Upper lobe of right lung (tissue), 1 donor: Measurements from ENCODE around the gene SP4. TPM values are rescaled to one million over a fixed set of nuclear protein-coding genes. Genes with fewer than 3 reads are reported as not detected.

Experiments used
- ATAC-seq: fragments of 200-7000 bp; cut with Tn5 transposase; one replicate; pipeline ENCODE4 v1.9.1; 2020; ENCODE audit warnings: mild to moderate bottlenecking, moderate library complexity
- DNase-seq: peaks from one replicate; pipeline ENCODE4 v3.0.0-alpha.2; 2020
- H3K27ac ChIP-seq: fragments of 200-600 bp; one replicate; pipeline ENCODE4 v1.8.0; 2022
- H3K27me3 ChIP-seq: fragments of 200-600 bp; one replicate; pipeline ENCODE4 v1.8.0; 2022; ENCODE audit warnings: mild to moderate bottlenecking
- H3K36me3 ChIP-seq: fragments of 200-600 bp; one replicate; pipeline ENCODE4 v1.8.0; 2022
- H3K4me1 ChIP-seq: fragments of 200-600 bp; one replicate; pipeline ENCODE4 v1.8.0; 2022
- H3K4me3 ChIP-seq: fragments of 200-600 bp; one replicate; pipeline ENCODE4 v1.8.0; 2022; ENCODE audit warnings: mild to moderate bottlenecking
- H3K9me3 ChIP-seq: fragments of 200-600 bp; one replicate; pipeline ENCODE4 v1.8.0; 2022
- CTCF ChIP-seq: fragments of 200-600 bp; IDR thresholded peaks from one replicate; pipeline ENCODE4 v1.8.0; 2022; ENCODE audit warnings: antibody characterized with exemption
- intact Hi-C: fragments of 100-400 bp; cut with DNase I; formaldehyde crosslinking; loops from one replicate; pipeline ENCODE4 v1.11.0; 2022
- total RNA-seq: library from RNA; stranded (reverse); fragmentation: NEBNext Ultra II Directional; extraction: Animal tissue kit (Norgen Biotek cat#: 25700); gene quantifications from one replicate; pipeline ENCODE4 v1.2.1, GENCODE V29; 2021
- donor health status: DM: no; HTN: yes; CAD: no; lungs with severe emphysema.

The SP4 gene
- total RNA-seq, 1 donor from 2014 or later = 8.2 TPM

GRCh38 chr7:21422751-21423150 lies 5.1 kb upstream of the SP4 start:
- H3K36me3 ChIP-seq = no peaks in the 10 kb centered on the region
- ATAC-seq = no peak
- no peak for TF ChIP-seq CTCF
- no peak for DNase-seq
- peaks cover 8% of the 10 kb centered on the region for H3K4me1 ChIP-seq
- H3K27ac ChIP-seq = no peak overlapping the region
- H3K4me3 ChIP-seq = no peak overlapping the region
- no peaks in the 10 kb centered on the region for H3K9me3 ChIP-seq
- intact Hi-C loops = no loop called here
- H3K27me3 ChIP-seq = no peaks in the 10 kb centered on the region

- H3K4me1 ChIP-seq = peaks cover 13% of the 10 kb centered on the region
- no peak overlapping the region for H3K27ac ChIP-seq
Observed at GRCh38 chr7:21425290-21425689, 2.6 kb upstream of the SP4 start.

GRCh38 chr7:21426286-21427181 lies 1.3 kb upstream of the SP4 start:
- intact Hi-C loops = no loop called here

More at GRCh38 chr7:21425290-21425689, 2.6 kb upstream of the SP4 start:
- ATAC-seq (no peak), DNase-seq (no peak)
- intact Hi-C loops = no loop called here
- no peaks in the 10 kb centered on the region for H3K27me3 ChIP-seq
- H3K9me3 ChIP-seq = no peaks in the 10 kb centered on the region
- TF ChIP-seq CTCF = no peak
- H3K4me3 ChIP-seq = no peak overlapping the region
- peaks cover 4% of the 10 kb centered on the region for H3K36me3 ChIP-seq

GRCh38 chr7:21427182-21427870 lies 557 bp upstream of the SP4 start:
- no peaks in the 10 kb centered on the region for H3K27me3 ChIP-seq
- H3K4me1 ChIP-seq = peaks cover 33% of the 10 kb centered on the region
- DNase-seq (peak; percentile 100), ATAC-seq (peak; percentile 93)
- peak overlapping the region; percentile 93 for H3K4me3 ChIP-seq
- H3K9me3 ChIP-seq = no peaks in the 10 kb centered on the region
- H3K36me3 ChIP-seq = peaks cover 4% of the 10 kb centered on the region
- intact Hi-C loops = no loop called here
- no peak for TF ChIP-seq CTCF
- peak overlapping the region; percentile 98 for H3K27ac ChIP-seq

More at GRCh38 chr7:21426286-21427181, 1.3 kb upstream of the SP4 start:
- H3K27ac ChIP-seq = peak overlapping the region; percentile 11
- no peak for TF ChIP-seq CTCF
- peaks cover 26% of the 10 kb centered on the region for H3K4me1 ChIP-seq
- H3K27me3 ChIP-seq = no peaks in the 10 kb centered on the region
- H3K4me3 ChIP-seq = peak overlapping the region; percentile 93
- ATAC-seq (no peak), DNase-seq (no peak)
- peaks cover 4% of the 10 kb centered on the region for H3K36me3 ChIP-seq
- no peaks in the 10 kb centered on the region for H3K9me3 ChIP-seq

- Histone ChIP-seq H3K9me3 (no peaks in the 10 kb centered on the region), H3K4me1 (peaks cover 39% of the 10 kb centered on the region), H3K27ac (peak overlapping the region; percentile 98), H3K4me3 (peak overlapping the region; percentile 93), H3K36me3 (peaks cover 4% of the 10 kb centered on the region), H3K27me3 (no peaks in the 10 kb centered on the region)
- no peak for ATAC-seq
- DNase-seq = no peak
- no peak for TF ChIP-seq CTCF
- intact Hi-C loops = no loop called here
Observed at GRCh38 chr7:21428659-21428941, 717 bp downstream of the SP4 start.
